Stimulated activated naive CD4-positive, alpha-beta T cell treated with Interleukin-2 at 50 U/mL for 16 hours (primary cell): ENCODE results near the gene BRD2.

ENCODE experiments used
- DNase-seq: peaks from one replicate; lab custom pipeline; 2025; lab: John Stamatoyannopoulos, UW

BRD2 gene

DNA sequence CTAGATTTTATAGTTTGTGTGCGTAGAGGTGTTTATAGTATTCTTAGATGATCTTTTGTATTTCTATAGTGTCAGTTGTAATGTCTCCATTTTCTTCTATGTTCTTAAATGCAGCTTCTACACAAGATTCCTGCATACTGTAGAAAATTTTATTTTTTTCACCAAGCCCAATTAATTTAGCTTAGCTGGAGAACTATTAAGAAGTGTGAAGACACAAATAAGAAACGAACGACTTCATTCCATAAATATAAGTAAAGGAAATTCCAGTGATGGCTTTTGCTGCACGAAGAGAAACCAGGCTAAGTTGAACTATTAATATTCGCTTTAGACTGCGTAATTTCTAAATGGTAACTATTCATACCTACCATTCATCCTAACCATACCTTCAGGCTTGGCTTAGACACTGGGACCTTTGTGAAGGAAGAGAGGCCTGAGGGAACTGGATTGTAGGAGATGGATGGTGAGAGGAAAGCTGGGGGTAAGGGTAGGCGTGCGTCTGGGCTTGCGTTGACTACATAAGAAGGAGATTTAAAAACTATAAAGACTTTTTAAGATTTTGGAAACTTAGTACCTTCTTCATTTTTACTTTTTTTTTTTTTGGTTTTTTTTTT, 25.1 kb downstream of the BRD2 start:
- no peak for DNase-seq

DNA sequence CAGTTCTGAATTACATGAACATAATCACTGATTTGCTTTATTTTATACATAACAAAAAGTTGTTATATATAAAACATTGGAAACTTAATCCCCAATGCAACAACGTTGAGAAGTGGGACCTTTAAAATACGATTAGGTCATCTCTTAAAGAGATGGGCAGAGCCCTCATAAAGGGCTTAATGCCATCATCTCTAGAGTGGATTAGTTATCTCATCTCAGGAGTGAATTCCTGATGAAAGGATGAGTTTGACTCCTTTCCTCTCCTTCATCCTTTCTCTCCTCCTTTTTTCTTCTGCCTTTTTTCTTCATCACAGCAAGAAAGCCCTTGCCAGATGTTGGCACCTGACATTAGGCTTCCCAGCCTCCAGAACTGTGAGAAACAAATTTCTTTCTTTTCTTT, 27.1 kb downstream of the BRD2 start:
- DNase-seq: no peak

DNA sequence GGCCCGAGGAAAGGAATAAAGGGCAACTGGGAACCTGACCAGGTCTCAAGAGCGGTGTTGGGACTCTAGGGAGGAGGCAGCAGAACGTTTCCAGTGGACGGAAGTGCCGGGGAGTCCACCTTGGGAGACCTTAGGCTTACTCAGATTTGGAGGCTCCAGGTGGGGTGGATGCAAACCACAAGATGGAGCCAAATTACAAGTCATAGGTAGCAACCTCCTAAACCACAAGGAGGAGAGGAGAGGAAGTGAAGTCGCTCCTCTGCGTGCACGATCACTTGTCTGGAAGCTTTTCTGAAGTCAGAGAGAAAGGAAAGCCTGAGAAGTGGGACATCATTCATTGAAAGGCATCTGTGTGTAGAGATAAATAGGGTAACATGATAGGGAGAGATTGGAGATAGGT, 31.7 kb downstream of the BRD2 start:
- no peak for DNase-seq

DNA sequence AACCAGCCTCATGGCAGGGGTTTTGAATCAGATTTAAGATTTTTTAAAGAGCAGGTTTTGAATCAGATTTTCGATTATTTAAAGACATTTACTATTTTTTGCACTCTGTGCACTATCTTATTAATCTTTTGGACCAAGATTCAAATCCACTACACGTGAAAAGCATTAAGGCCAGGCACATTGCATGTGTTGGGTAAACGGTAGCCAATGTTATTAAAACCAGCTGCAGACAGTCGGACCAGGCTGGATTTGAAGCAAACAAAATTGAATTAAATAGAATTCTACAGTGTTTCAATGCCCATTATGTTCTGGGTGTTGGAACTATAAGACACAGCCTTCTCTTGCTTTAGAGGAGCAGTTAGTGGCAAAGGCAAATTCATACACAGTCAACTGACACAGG, 33.3 kb downstream of the BRD2 start:
- no peak for DNase-seq

DNA sequence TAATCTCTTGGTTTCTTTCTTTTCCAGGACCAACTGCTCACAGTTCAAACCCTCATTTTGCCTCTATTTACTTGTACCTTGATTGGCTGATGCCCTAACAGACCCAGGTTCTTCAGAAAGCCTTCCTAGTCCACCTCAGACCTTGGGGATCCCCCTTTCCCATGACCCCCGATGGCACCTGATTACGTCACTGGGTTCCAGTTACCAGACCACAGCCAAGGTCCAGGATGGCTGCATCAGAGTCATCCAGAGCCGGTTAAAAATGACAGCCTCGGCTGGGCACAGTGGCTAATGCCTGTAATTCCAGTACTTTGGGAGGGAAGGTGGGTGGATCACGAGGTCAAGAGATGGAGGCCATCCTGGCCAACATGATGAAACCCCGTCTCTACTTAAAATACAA, 36.5 kb downstream of the BRD2 start:
- no peak for DNase-seq

DNA sequence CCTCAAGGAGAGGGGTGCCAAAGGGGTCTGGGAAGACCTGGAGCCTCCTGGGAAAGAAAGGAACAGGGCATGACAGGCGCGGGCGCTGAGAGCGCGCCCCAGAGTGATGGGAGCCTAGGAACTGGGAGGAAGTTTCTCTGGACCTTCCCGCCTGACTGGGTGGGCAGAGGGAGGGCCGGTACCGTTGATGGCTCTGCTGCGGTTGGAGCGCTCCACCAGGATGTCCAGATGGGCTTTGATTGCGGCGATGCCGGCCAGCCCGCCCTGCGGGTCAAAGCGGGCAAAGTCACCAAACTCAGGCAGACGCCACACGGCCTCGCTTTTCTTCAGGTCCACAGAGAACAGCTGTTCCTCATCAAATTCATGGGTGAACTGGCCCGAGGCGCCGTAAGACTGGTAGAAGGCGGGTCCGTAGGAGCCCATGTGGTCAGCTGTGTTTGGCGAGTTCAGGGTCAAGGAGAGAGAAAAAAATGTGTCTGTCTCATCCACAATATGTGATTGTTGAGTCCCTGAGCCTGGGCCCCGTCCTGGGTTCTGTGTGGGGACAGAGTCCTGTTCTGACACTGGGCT, 39.5 kb downstream of the BRD2 start:
- DNase-seq: no peak

DNA sequence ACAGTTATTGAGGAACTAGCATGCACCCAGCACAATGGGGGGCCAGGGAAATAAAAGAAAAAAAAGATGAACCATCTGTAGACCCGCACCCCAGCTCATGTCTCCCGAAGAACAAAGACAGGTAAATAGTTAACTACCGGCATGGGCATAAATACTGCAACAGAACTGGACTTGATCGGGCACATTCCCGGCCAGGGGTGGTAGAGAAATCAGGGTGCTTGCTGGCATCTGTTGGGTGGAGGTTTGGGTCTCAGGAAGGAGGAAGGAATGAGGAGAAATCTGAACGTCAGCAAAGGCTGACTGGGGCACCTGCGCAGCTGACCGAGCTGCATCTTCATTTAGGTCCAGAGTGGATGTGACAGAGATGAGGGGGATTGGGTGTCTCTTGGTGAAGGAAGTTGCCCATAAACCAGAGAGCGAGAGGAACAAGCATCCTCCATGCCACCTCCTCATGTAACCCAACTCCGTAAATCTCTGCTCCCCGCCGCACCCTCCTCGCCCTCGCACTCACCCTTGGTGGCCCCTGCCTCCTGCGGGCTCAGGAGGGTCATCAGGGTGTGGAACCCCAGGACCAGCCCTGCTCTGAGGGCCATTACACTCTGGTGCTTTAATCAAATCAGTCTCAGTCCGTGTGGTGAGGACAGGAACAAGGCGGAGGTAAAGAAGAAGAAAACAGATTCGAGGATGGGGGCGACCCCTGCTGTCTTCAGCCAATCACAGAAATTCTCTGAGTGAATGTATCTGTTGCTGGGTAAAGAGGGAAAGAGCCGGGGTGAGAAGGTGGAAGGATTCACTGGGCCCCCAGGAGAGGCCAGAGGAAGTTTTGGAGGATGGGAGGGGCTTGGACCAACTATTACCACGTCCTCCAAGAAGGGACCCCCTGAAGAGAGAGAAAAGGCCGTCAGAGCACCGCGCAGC, 40.8 kb downstream of the BRD2 start, which contains the start of gene HLA-DOA:
Gene HLA-DOA (minus strand): TSS at position 648 of the 918 bp plus-strand sequence.
- DNase-seq: no peak

DNA sequence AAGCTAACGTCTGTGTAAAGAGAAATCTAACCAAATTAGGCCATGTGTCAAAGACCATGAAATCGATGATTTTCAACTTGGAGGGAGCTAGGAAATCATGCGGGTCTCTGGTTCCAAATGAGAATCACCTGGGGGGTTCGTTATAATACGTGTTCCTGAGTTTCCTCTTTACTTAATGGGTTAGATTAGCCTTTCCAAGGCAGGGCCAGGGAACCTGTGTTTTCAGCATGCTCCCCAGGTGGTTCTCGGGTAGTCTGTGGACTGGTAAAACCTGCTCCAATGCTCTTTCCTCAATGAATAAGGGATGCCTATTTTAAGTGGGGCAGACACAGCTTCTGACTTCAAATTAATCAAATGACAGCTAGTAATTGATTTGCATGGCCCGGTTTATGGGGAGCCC, 42.0 kb downstream of the BRD2 start:
- DNase-seq: no peak

DNA sequence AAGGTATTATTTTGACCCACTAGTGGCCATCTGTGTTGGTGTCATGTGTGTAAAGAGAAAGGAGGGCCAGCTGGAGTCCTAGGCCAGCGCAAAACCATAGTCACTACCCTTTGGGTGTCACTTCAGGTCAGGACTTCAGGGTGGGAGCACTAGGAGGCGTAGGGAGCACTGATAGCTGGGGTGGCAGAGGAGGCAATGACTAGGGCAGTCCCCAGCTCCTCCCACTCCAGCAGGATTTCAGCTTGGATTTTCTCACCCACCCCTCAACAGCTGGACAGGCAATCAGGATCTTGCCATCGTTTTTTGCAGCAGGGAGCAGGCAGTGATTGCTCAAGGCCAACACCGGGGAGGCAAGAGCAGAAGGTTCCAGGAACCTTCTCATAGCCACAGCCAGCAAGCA, 45.2 kb downstream of the BRD2 start:
- DNase-seq: no peak

DNA sequence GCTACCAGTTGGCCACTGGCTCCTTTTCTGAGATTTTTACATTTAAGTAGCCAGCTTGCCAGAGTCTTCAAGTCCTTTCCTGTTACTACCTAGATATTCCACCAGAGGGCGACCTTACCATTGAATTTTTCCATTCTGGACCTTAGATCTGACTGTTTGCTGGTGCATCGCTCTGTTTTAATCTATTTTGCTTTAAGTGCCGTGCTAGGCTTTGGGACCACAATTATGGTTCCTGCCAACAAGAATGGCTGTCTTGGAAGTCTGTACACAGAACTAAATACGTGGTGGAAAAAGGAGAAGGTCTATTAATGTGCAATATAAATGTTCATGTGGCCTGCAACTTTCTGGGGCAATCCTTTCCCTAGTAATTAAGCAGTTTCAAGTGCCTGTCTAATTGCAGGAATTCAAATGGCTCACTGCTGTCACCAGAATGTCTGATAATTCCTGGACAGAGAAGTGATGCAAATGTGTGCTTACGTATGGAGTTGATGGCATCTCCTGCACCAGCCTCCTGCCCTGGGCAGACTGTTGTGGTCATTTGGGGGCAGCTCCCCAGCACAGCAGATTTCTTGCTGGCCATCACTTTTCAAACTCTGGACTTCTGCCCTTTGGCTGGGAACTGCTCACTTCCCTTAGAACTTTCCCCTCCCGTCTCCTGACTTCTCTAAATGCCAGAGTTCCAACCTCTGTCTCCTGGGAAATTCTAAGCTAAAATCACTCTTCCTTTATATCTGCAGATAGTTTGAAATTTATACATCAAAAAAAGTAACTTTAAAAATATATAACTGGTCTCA, 46.6 kb downstream of the BRD2 start:
- DNase-seq: peak; percentile 22

DNA sequence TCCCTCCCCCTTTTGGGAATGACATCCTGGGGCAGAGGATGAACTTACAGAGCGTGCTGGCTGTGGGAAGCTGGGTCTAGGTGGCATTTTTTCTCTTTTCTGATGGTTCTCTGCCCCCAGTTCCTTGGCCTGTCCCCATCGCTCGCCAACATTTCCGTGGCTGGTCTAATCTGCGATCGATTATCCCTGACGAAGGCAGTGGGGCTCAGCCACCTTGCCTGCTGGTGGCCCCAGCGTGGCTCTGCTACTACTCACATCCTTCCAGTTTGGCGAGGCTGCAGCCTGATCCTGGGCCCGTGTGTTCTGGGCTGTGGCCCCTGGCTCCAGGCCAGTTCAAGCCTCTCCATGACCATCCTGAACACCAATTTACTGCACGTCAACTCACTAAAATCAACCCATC, 47.4 kb downstream of the BRD2 start:
- no peak for DNase-seq

DNA sequence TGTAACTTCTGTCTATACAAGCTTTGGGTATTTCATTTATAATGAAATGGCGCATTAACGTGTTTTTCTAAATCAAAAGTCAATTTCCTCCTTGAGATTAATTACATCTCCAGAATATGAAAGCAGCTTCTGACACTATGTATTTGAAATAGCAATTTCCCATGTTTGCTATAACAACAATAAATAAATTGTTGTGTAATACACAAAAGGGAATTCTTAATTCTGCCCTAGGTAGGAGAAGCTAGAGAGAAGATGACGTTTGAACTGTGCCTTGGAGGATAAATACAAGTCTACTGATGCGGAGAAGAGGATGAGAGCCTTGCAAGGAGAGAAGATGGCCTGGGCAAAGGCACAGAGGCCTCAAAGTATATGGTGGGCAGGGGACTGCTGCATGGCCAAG, 48.6 kb downstream of the BRD2 start:
- DNase-seq: no peak

DNA sequence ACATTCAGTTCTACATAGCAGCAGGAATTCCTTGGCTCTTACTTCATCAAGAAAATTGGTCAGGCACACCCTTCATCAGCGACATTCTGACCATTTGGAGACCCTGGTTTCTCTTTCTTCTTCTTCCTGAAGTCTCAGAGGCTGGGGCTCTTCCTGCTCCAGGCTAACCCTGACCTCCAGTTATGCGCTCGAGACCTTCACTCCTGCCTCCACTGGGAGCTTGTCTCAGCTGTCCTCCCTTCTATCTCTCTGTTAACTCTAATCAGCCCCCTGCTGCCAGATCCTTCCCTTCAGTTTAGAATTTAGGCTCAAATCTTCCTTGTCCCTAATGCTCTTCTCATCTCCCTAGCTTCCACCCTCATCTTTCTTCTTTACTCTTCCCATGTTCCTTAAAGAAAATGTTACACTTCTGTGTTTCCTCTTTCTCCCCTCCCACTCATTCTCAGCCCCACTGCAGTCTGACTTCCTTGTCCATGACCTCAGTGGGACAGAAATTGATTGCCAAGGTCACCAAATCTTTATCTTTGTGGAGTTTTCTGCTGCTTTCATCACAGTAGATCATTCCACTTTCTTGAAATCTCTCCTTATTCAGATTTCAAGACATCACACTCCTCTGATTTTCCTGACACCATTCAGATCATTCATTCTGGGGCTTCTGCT, 49.4 kb downstream of the BRD2 start:
- DNase-seq: no peak

DNA sequence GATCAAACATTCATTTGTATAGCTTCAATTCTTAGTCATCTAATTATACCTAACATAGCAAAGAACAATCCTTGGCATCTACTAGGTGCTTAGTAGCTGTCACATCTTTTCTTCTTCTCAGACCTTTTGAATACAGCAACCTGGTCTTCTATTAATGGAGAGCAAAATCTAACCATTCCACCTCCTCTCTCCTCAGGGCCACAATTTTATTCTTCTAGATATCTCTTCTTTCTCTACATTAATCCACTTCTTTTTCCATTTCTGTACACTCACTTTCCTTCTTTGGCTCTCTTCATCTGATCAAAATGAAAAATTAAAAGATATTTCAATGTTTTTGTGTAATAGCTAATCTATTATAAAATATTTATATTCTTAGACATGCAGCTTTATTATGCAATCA, 50.0 kb downstream of the BRD2 start:
- no peak for DNase-seq

DNA sequence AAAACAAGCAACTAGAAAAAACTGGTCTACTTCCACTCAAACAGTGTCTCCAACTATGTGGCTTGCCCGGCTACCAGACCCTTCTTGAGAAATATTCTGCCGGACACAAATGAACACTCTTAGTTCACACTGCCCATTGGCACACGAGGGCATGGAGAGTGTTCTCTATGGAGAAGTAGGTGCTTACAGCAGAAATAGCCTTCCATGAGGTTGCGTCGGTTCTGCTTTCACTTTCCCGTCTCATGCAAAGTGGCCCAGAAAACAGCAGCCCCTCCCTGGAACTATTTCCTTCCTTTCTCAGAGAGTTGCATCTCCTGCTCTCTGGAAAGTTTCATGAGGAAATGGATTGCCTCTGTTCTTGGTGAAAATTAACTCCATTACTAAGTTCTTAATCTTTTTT, 50.5 kb downstream of the BRD2 start:
- DNase-seq: peak; percentile 15

DNA sequence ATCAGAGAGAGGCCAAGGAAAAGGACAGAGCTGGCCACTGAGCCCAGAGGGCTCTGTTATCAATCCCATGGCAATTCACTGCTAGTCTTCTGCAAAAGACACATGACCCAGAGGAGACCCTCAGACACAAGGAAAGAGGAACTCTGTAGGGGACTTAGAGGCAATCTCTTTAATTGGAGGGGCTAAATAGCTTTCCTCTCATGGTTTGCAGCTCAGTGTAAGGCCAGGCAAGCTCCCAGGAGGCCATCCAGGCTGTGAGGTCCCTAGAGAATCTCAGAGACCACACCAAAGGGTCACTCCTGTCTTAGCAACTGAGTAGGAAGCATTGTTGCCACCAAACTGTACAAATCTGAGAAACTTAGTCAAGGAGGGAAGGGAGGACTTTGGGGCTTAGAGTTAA, 51.0 kb downstream of the BRD2 start:
- DNase-seq: no peak

DNA sequence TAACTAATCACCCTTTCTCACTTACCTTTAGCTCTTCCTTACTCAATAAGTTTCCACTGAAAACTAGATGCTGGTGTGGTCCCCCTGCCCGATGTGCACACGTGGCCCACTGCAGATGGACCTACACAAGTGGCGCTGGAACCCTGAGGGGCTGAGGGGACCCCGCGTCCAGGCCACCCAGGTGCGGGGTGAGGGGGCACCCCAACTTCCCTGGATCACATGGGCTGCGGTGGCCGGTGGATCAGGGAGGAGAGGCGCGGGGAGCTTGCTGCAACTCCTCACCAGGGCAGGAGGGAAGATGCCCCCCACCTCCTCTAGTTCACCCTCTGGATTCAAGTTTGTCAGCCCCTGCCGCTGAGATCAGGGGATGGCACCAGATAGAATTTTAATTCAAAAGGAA, 53.5 kb downstream of the BRD2 start:
- DNase-seq: no peak

DNA sequence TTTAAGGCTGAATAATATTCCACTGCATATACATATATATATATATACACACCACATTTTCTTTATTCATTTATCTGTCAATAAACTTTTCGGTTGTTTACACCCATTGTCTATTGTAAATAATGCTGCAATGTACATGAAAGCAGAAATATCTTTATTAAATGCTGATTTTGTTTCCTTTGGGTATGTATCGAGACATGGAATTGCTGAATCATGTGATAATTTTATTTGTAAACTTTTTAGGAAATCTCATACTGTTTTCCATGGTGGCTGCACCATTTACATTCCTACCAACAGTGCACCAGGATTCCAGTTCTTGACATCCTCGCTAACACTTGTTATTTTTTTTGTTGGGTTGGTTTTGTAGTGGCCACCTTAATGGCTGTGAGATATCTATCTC, 55.1 kb downstream of the BRD2 start:
- DNase-seq: no peak

DNA sequence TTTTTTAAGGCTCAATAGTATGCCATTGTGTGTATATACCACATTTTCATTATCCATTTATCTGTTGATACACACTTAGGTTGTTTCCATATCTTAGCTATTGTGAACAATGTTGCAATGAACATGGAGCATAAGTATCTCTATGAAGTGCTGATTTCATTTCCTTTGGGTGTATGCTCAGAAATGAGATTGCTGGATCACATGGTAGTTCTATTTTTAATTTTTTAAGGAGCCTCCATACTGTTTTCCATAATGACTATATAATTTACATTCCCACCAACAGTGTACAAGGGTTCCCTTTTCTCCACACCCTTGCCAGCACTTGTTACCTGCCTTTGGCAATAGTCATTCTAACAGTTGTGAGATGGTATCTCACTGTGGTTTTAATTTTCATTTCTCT, 56.1 kb downstream of the BRD2 start:
- DNase-seq: no peak

DNA sequence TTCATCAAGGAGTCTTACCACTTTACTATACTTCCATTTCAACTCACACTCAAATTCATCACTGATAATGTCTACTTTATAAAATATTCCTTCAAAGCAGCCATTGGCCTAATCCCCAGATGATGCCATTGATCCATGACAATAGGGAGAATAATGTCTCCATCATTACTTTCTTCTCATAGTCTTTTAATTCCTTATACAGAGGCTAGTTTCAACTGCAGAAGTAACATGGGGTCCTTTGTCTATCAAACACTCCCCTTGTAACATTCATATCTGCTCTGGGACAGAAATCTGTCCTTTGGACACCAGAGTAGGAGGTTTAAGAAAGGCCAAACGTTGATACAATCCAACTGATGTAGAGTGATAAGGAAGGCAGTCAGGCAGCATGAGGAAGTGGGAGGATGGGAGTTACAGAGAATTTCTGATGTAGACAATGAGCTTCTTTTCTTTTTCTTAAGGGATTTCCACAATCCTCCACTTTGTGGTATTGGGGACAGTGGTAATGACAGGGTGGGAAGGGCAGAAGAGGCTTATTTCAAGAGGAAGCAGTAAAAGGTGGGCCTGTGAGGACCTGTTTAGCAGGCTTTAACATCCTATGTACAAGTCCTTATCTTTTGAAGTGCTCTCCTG, 59.9 kb downstream of the BRD2 start:
- DNase-seq: no peak
